CD4-positive, alpha-beta T cell treated with Interleukin-21 for 1 hour (primary cell): ENCODE measurements around the gene TSR1.

Experiments
- DNase-seq: peaks from one replicate; pipeline ENCODE4 v3.0.0-alpha.2; 2020

The TSR1 gene

DNA sequence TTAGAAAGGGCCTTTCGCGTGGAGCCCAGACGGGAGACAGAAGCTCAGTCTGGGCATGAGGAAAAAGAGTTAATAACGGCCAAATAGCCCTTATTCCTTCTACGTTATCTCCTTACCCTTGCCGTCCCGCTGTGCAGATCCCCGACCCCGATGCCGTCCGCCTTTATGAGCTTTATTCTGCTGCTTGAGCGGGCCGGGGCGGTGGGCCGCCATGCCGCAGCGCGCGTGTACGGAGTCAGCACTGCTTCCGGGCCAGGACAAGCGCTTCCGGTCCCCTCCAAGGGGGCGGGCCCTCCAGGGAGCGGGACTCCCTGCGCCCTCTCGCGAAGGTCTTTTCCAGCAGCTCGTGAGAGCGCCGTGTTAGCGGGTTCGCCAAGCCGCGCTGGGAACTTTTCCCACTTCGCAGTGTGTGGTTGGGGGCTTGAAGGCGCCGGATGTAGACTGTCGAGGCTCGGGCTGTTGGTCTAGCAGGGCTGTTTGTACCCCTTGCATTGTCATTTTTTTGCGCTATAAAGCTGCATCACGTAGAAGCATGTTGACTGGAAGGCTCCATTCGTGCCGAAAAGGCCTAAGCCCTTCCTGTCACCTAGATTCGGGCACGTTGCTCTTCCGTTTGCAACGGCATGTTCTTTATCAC lies at the start of gene TSR1:
TSR1 (minus strand) TSS at position 243 of the 637 bp plus-strand sequence; CDS start at position 213, 30 bp downstream.
- peak; percentile 86 for DNase-seq

DNA sequence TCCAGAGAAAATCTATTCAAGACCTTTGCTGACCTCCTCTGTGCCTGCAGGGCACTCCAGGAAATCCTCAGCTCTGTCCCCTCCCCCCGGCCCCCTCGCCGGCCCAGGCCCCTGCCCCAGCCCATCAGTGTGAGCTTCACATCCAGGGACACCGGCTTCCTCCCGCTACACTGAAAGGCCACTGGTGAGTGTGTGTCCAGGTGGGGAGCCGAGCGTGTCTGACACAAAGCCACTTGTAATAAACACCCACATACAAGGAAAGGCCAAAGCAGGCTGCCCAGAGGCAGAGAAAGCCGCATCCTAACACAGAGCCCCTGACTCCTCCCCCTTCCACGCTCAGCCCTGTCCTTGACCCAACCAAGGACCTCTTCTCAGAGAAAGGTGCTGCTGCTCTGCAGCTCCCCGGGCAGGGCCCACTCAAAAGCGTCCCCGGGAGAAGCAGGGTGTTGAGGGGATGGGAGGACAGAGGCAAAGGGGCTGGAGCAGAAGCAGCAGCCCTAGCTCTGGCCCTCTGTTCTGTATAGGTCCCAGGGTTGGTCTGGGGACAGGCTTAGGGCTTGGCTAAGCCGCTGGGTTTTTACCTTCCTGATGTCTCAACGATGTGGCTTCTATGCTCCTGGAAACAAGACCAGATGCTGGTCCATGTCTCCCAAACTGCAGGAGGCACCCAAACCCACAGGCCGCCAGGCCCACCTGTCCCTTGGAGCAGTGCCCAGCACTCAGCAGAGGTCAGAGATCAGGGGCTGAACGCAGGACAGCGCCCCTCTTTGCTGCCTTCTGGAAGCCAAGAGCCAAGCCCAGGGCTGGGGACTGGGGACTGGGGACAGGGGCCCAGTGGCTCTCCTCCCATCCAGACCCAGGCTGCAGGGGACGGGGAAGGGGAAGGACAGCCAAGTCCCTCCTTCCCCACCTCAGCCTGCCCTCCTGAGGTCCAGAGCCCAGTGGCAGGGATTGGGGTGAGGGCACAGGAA lies 49.3 kb upstream of the TSR1 start:
- DNase-seq = no peak

DNA sequence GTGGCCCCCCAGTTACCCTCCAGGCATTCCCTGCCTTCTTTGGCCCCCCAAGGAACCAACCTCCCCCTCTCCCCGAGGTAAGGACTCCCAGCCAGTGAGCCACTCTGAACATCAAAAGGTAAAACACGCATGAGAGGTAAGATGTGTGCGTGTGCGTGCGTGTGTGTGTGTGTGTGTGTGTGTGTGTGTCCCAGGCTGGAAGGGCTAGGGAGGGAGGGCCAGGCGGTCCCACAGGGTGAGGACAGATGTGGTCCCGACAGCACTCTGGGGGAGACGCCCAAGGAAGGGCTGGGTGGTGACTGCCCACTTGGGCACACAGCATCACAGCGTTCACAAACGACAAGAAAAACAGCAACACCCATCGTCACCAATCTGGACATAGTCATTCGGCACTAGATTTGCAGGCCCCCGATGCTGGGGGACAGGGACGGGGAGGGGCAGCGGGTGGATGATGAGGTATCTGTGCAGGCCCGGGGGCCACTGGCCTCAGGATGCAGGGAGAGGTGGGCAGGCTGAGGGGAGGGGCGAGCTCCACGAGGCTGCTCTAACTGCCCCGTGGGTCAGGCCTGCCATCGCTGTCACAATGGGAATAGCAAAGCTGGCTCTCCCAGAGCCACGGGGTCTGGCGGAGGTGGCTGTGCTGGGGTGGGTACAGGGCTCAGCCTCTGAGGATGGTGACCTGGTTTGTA lies 48.3 kb upstream of the TSR1 start:
- no peak for DNase-seq

DNA sequence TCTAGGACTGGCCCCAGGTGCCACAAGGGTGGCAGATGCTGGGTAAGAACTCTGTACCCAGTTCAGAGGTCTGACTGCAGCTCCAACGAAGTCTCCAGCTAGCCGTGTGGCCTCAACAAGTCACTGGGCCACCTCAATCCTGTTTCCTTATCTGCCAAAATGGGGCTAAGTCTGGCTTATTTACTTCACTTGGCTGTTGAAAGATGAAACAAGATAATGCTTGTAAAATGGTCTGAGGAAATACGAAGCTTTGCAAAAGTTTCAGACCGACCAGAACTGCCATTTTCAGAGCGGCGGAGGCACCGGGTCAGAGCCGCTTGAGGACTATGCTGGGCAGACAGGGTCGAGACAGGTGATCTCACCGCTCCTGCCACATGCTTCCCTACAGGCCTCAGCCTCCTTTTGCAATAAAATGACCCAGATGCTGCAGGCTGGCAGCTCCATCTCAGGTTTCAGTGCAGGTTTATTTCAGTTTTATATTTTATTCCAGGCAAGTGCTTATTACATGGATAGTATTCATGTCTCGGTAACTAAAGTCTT lies 47.4 kb upstream of the TSR1 start:
- DNase-seq = no peak

DNA sequence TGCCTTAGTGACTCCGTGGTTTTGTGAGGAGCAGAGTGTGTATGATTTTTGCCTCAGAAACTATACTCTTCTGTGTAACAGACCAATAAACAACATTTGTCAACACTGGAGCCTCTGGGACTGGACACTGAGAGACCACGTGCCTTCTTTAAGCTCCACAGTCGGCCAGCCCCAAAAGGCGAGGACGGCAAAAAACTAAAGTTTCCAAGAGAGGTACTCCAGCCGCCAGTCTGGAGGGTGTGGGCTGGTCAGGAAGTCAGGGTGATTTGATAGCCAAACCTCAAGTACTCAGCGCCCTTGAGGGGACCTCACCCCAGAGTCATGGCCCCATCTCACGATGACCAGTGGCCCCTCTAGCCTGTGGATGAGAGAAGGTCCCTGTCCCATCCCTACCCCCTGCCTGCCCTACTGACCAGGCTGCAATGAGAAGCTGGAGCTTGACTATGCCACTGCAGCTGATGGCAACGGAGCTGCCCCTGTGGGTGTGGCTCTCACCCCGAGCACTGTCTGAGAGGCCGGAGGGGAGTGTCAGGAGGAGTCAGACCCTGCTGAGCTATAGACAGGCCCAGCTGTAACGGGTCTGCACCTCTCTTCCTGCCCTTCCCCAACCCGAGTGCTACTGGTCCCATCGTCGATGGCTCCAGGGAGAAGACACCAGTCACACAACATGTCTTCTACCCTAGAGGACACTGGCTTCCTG lies 44.8 kb upstream of the TSR1 start:
- no peak for DNase-seq

DNA sequence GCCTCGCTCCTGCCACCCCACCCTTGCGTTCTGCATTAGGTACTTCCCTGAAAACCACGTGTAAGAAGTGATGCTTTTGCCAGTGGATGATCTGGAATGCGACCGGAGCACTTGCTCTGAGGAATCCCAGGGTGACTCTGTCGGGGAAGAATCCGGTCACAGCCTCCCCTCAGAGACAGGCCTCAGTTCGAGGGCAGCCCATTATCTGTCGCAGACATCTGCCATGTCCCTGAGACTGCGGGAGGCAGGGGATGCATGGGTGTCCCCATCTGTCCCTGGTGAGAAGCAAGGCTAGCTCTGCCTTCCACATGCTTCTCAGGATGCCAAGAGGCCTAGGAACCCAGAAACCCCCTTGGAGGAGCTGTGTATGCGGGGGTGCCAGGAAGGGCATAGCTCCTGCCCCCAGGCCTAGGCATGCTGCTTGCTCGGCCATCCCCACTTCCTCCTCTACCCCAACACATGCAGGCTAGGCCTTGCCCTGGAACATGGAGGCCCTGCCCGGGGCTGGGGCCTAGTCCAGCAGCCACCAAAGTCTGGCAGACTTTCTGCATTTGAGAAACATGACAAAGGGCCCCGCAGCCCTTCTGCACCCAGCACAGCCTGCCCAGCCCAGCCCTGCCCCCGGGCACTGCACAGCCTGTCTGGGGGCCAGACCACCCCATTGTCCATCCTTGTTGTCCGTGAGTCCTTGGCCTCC lies 44.1 kb upstream of the TSR1 start:
- DNase-seq = no peak

DNA sequence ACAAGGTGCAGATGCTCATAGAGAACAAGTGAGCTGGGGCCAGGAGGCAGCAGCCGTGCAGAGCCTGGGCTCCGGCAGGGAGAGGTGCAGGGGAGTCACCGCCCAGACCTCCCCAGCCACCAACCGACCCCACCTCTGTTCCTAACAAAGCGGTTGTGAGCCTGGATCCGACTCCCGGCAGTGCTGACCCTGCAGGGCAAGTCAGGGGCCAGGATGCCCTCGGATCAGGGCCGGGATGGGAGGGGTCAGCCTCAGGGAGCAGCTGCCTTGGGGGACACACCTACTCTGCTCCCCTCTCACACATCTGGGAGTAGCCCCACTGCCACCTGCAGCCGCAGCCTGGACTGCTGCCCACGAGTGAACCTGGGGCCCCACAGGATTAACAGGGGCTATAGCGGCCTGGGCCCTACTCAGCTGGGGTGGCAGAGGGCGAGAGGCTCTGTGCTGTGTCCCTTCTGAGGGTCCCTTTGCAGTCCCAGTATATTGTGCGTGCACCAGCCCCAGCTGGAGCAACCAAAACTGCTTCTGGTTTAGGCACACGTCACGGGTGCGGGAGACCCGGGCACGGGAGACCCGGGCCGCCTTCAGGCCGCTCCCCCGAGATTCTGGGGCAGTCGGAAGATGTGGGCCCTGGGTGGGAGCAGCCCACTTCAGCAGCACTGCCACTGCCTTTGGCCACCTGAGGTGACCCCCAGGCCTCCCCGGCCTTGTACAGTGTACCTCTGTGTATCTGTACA lies 43.4 kb upstream of the TSR1 start:
- no peak for DNase-seq

DNA sequence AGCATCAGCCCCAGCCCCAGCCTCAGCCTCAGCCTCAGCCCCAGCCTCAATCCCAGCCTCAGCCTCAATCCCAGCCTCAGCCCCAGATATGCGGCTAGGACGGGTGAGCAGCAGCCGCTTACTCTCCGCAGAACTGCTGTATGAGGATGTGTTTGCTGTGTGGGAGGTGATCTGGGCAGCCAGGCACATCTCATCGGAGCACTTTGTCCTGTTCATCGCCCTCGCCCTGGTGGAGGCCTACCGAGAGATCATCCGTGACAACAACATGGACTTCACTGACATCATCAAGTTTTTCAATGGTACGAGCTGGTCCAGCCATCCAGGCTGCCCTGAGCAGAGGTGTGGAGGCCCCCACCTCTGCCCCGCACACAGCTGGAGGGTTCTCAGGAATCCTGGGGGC lies 42.6 kb upstream of the TSR1 start:
- no peak for DNase-seq

DNA sequence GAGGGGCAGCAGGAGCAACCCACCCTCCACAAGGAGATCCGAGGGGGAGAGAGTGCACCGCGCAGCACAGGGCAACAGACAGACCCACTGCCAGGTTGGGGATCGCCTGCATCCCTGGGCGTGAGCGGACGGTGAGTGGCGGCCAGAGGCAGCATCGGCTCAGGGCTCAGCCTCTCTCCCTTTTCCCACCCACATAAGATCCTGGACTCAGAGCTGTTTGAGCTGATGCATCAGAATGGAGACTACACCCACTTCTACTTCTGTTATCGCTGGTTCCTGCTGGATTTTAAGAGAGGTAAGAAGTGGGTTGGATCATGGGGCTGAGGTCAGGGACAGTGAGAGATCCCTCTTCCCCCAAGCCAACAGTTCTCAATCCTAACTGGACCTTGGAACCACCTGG lies 41.4 kb upstream of the TSR1 start:
- no peak for DNase-seq

DNA sequence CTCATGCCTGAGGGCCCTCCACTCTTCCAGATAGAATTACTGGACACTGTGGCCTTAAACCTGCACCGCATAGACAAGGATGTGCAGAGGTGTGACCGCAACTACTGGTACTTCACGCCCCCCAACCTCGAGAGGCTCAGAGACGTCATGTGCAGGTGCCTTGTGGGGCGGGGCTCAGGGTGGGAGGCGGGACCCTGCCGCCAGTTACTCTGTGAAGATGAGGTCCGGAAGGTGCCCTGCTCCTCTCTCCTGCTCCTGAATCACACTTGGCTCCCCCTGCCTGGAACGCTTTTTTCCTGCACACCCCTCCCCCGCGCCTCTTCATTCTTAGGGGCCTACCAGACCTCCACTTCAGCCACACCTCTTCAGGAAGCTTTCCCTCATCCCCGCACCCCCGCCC lies 39.9 kb upstream of the TSR1 start:
- DNase-seq = no peak

DNA sequence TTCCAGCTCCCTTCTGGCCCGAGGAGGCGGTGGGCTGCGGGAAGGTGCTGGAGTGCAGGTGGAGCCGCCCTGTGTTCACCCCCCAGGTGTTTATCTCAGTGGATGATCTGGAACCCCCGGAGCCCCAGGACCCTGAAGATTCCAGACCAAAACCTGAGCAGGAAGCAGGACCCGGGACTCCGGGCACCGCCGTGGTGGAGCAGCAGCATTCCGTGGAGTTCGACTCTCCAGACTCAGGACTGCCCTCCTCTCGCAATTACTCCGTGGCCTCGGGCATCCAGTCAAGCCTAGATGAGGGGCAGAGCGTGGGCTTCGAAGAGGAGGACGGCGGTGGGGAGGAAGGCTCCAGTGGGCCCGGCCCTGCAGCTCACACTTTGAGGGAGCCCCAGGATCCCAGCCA lies 39.1 kb upstream of the TSR1 start:
- DNase-seq = no peak

DNA sequence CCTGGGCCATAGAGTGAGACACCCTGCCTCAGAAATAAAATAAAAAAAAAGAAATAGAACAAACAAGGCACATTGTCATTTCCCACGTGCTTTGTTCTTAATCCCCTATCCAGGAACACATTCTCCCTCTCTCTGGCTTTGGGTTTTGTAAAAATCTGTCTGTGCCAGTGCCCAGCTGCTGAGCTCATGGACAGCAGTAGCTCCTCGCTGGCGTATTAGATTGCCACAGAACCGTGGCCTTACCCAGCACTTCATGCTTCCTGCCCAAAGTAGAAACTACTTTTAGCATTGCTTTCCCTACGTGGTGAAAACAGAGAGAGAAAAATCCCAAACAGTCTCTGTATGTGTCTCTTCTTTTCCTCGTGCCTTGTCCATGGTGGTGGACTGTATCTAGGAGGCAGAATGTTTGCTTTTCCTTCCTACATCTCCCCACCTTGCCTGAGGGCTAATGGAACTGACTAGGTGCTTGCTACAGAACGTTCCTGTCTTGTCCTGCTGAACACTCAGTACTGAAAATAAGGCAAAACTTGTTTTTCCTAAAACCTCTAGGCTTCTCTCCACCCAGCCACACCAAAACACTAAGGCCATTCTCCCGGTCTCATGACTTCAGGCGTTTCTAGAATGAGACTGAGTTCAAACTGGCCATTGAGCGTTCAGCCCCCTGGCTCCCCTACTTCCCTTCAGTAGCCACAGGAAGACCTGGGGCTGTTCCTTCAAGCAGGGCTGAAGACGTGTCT lies 38.5 kb upstream of the TSR1 start:
- no peak for DNase-seq

DNA sequence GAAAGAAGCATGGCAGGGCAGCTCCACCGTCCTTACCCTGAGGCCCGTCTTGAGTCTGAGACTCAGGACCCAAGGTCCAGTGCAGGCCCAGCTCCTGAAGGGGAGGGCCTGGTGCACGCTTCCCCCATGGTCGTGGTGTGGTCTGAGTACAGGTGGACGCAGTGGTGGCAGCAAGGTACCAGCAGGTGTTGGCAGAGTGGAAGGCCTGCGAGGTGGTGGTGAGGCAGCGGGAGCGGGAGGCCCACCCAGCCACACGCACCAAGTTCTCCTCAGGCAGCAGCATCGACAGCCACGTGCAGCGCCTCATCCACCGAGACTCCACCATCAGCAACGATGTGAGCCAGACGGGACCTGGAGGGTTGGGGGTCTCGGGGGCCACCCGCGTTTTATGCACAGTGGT lies 36.9 kb upstream of the TSR1 start:
- no peak for DNase-seq

DNA sequence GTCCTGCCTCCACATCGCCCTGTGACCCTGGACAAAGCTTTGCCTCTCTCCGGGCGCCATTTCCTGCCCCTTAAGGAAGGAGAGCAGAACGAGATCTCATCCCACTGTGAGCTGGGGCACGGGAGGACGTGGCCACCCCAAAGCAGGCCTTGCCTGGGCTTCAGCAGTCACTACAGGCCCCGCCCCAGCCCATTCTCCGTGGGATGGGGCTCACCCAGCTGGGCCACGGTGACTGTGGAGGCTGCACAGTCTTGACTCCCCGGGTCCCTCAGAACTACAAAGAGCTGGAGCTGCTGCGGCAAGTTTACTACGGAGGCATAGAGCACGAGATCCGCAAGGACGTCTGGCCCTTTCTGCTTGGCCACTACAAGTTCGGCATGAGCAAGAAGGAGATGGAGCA lies 36.4 kb upstream of the TSR1 start:
- DNase-seq = no peak

DNA sequence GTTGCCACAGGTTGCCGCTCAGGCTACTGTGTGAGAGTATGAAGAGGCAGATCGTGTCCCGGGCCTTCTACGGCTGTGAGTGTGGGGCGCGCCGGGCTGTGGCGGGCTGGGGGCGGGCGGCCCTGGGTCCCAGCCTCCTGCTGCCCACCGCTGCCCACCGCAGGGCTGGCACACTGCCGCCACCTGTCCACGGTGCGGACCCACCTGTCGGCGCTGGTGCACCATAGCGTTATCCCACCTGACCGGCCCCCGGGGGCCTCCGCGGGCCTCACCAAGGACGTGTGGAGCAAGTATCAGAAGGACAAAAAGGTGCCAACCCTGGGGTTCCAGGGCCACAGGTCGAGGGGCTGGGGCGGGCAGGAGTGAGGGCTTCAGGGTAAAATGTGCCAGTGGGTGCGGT lies 35.9 kb upstream of the TSR1 start:
- no peak for DNase-seq

DNA sequence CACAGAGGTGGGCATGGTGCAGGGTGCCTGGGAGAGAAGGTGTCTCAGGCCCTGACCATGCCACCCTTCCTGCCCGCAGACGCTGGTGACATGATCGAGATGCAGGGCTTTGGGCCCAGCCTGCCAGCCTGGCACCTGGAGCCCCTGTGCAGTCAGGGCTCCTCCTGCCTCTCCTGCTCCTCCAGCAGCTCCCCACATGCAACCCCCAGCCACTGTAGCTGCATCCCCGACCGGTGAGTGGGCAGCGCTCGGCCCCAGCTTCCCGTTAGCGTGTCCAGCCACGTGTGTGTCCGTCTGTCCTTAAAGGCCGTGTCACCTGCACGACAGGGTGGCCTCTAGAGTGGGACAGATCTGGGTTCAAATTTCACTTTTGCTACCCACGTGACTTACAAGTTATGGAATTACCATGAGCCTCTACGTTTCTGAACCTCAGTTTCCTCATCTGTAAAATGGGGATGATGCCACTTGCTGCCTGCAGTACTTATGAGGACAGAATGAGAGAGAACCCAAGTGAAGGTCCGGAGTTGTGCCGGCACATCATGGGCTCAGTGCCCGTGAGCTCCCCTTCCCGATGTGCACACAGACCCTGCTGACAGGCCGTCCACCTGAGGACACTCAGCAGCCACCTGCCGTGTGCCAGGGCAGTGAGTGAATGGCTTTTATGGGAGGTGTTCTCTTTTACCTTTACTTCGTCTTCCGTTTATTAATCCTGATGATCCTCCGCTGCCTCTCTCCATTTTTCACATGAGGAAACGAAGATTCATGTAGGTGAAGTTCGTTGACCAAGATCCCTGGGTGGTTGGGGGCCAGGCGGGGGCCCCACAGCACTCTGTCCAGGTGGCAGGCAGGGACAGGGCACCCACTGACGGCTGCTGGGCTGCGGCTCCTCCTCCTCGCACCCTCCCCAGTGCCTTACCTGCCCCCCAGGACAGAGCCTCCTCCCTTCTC lies 35.2 kb upstream of the TSR1 start:
- no peak for DNase-seq

DNA sequence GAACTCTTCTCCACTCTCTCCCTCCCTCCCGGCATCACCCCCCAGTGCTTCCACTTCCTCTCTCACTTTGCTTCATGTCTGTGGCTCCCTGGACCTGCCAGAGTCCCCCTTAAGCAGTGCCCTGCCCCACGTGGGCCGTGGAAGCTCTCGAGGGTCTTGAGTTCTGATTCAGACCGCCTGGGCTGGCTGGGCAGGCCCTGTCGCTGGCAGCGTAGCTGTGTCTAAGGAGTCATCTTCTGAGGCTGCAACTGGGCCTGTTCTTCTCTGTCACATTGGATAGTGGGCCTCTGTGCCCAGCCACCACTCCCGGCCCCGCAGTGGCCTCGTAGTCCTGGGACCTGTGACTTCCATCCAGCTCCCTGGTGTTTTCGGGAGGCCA lies 33.9 kb upstream of the TSR1 start:
- no peak for DNase-seq

DNA sequence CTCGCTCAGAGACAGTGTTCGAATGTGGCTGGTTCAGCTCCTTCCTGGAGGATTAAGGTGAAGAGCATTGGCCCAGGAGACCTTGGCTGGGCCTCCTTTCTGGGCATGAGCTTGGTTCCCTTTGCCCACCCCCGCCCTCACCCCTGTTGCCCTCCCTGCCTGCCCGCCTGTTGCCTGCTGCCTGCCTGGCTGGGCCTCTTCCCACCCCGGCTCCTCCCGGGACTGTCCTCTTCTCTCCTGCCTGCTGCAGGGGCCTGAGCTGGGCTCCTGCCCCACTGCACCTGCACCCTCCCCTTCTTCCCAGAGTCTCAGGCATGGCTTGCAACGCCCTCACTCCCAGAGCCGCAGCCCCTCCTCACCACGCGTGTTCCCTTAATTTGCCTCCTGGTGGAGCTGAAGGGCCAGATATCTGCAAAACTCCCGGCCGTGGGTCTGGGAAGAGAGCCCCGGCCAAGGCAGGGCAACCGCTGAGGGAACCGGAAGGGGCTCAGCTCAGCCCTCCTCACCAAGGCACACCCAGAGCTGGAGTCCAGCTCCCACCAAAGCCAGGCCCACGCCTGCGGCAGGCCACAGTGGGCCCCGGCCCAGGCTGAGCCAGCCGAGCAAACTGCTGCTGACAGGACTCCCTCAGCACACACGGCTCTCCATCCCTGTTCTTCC lies 33.4 kb upstream of the TSR1 start:
- no peak for DNase-seq

DNA sequence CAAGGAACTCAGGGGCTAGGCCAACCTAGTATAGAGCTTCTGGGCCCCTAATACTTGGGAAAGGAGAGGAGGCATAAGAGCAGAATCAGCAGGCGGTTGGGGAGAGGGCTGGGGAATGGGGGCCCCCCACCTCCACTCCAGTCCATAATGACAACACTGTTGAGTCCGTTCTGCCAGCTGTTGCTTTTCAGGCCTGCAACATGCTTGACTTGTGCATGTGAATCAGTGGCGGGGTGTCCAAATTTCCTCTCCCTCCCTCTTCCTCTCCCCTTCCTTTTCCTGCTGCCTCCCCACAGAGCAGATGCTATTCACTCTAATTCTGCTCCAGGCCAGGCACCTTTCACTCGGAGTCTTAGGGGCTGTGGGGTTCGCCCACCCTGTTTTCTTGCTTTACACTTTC lies 32.8 kb upstream of the TSR1 start:
- DNase-seq = no peak
